ENCODE results near the gene PLET1.

PLET1 gene

GRCh38 chr11:112237451-112237850, 23.2 kb downstream of the PLET1 start:
- no peak for TF ChIP-seq CTCF (IDR thresholded peaks at IDR 0.05; ENCODE audit: low read depth, low read length, missing control alignments)
- DNase-seq (ENCODE audit: extremely low read depth, low read depth) = no peak
- H3K4me3 ChIP-seq (replicated peaks; ENCODE audit: low read depth, low read length) = no peak overlapping the region

- H3K4me3 ChIP-seq (replicated peaks; ENCODE audit: low read depth, low read length) = no peak overlapping the region
- TF ChIP-seq CTCF (IDR thresholded peaks at IDR 0.05; ENCODE audit: low read depth, low read length, missing control alignments) = no peak
- no peak for DNase-seq (ENCODE audit: extremely low read depth, low read depth)
Measured at GRCh38 chr11:112235750-112236390, 24.8 kb downstream of the PLET1 start.

GRCh38 chr11:112231952-112232351, 28.7 kb downstream of the PLET1 start:
- TF ChIP-seq CTCF (IDR thresholded peaks at IDR 0.05; ENCODE audit: low read depth, low read length, missing control alignments) = no peak
- H3K4me3 ChIP-seq (replicated peaks; ENCODE audit: low read depth, low read length) = no peak overlapping the region
- no peak for DNase-seq (ENCODE audit: extremely low read depth, low read depth)

GRCh38 chr11:112229746-112230433, 30.8 kb downstream of the PLET1 start:
- no peak overlapping the region for H3K4me3 ChIP-seq (replicated peaks; ENCODE audit: low read depth, low read length)
- TF ChIP-seq CTCF (IDR thresholded peaks at IDR 0.05; ENCODE audit: low read depth, low read length, missing control alignments) = no peak
- no peak for DNase-seq (ENCODE audit: extremely low read depth, low read depth)

GRCh38 chr11:112229159-112229558, 31.5 kb downstream of the PLET1 start:
- no peak overlapping the region for H3K4me3 ChIP-seq (replicated peaks; ENCODE audit: low read depth, low read length)
- TF ChIP-seq CTCF (IDR thresholded peaks at IDR 0.05; ENCODE audit: low read depth, low read length, missing control alignments) = no peak
- DNase-seq (ENCODE audit: extremely low read depth, low read depth) = no peak

GRCh38 chr11:112228706-112229105, 32.0 kb downstream of the PLET1 start:
- no peak for TF ChIP-seq CTCF (IDR thresholded peaks at IDR 0.05; ENCODE audit: low read depth, low read length, missing control alignments)
- H3K4me3 ChIP-seq (replicated peaks; ENCODE audit: low read depth, low read length) = no peak overlapping the region
- DNase-seq (ENCODE audit: extremely low read depth, low read depth) = no peak

Measured in HFF-Myc (cell line).